HCT116 (cell line): ENCODE results near the gene BTD. TPM values are rescaled to one million over a fixed set of nuclear protein-coding genes. Genes with fewer than 3 reads are reported as not detected.

ENCODE experiments used
- ATAC-seq: fragments of 200-7000 bp; cut with Tn5 transposase; 2 replicates; pipeline ENCODE4 v1.9.1; 2020; ENCODE audit warnings: mild to moderate bottlenecking, moderate library complexity
- BruUV-seq: library from RNA; stranded (reverse); fragments of 400-500 nt; replicated peaks from 2 replicates; lab custom pipeline; 2021; lab: Mats Ljungman, UMichigan
- CTCF ChIA-PET: fragments of 300-600 bp; sonication (Branson Sonifier 250); formaldehyde crosslinking; loops from one replicate; lab custom pipeline; 2021; ENCODE audit warnings: antibody characterized with exemption; lab: Charles Lee
- POLR2A ChIA-PET: fragments of 300-600, 350-600 bp; sonication (Branson Sonifier 250); formaldehyde crosslinking; loops from one replicate; lab custom pipeline; 2021; ENCODE audit warnings: antibody characterized with exemption; lab: Charles Lee
- RAD21 ChIA-PET, 2 experiments: fragments of 300-600 bp; sonication (Branson Sonifier 250); formaldehyde crosslinking; loops; one replicate each; lab custom pipeline; 2023; ENCODE audit warnings: low total read pairs in 2 of 2; ENCODE audit not compliant: uncharacterized antibody in 2 of 2, unreplicated experiment in 2 of 2, low non-redundant PET in 1 of 2; lab: Charles Lee
- DNase-seq: peaks from one replicate; pipeline ENCODE4 v3.0.0-alpha.2; 2010; ENCODE audit warnings: low read depth, low spot score
- H2AFZ ChIP-seq: fragments of 200-600 bp; shearing (Covaris generic), sonication (generic); 2 replicates; pipeline ENCODE4 v1.6.1; 2017; ENCODE audit warnings: low read depth, mixed run types, mixed read lengths, antibody characterized with exemption, low read length; ENCODE audit not compliant: poor library complexity, severe bottlenecking
- H3K27ac ChIP-seq: 2 replicates; pipeline ENCODE4 v1.5.1; 2012; ENCODE audit warnings: low read depth, low read length
- H3K27me3 ChIP-seq: fragments of 200-600 bp; sonication (generic); 2 replicates; pipeline ENCODE4 v1.6.1; 2016; ENCODE audit warnings: mixed run types, low read length, mixed read lengths; ENCODE audit not compliant: insufficient read depth
- H3K36me3 ChIP-seq, 2 experiments: fragments of 200-500 bp in 1 of 2; fragments of 200-600 bp in 1 of 2; sonication (Bioruptor generic) in 1 of 2; sonication (generic) in 1 of 2; 2 replicates each; pipeline versions ENCODE4 v1.5.1 to v1.6.1; 2014 to 2016; ENCODE audit warnings: low read length in 2 of 2, inconsistent platforms in 1 of 2, mixed read lengths in 1 of 2, mixed run types in 1 of 2; ENCODE audit not compliant: insufficient read depth in 2 of 2, control insufficient read depth in 1 of 2
- H3K4me1 ChIP-seq, 2 experiments: fragments of 200-600 bp in 1 of 2; sonication (generic) in 1 of 2; 2 replicates each; pipeline versions ENCODE4 v1.5.1 to v1.6.1; 2012 to 2017; ENCODE audit warnings: low read length in 2 of 2, inconsistent platforms in 1 of 2, mild to moderate bottlenecking in 1 of 2, mixed read lengths in 1 of 2, mixed run types in 1 of 2, moderate library complexity in 1 of 2; ENCODE audit not compliant: insufficient read depth in 2 of 2, control insufficient read depth in 1 of 2
- H3K4me2 ChIP-seq: fragments of 200-600 bp; sonication (generic); 2 replicates; pipeline ENCODE4 v1.6.1; 2017; ENCODE audit warnings: mixed run types, low read length, mixed read lengths
- H3K4me3 ChIP-seq, 2 experiments: fragments of 200-600 bp in 1 of 2; sonication (generic) in 1 of 2; replicated peaks in 1 of 2; 2 replicates each; pipeline ENCODE4 v1.5.1; 2011 to 2016; ENCODE audit warnings: low read length in 2 of 2, control low read depth in 1 of 2, low read depth in 1 of 2, mild to moderate bottlenecking in 1 of 2, mixed read lengths in 1 of 2, mixed run types in 1 of 2
- H3K79me2 ChIP-seq: fragments of 200-600 bp; sonication (generic); 2 replicates; pipeline ENCODE4 v1.6.1; 2017; ENCODE audit warnings: mild to moderate bottlenecking, mixed run types, low read length, moderate library complexity, mixed read lengths; ENCODE audit not compliant: insufficient read depth
- H3K9ac ChIP-seq: fragments of 200-600 bp; sonication (generic); 2 replicates; pipeline ENCODE4 v1.6.1; 2016; ENCODE audit warnings: low read length, mixed read lengths
- H3K9me2 ChIP-seq: fragments of 200-600 bp; sonication (generic), shearing (Covaris generic); 2 replicates; pipeline ENCODE4 v1.6.1; 2017; ENCODE audit warnings: mixed run types, mild to moderate bottlenecking, moderate library complexity; ENCODE audit not compliant: insufficient read depth
- H3K9me3 ChIP-seq, 2 experiments: fragments of 200-500 bp in 1 of 2; fragments of 200-600 bp in 1 of 2; sonication (Bioruptor generic) in 1 of 2; sonication (generic) in 1 of 2; 2 replicates each; pipeline ENCODE4 v1.6.1; 2014 to 2017; ENCODE audit warnings: low read length in 2 of 2, mixed read lengths in 2 of 2, inconsistent platforms in 1 of 2, low read depth in 1 of 2, mild to moderate bottlenecking in 1 of 2, mixed run types in 1 of 2, moderate library complexity in 1 of 2; ENCODE audit not compliant: control insufficient read depth in 1 of 2, insufficient read depth in 1 of 2
- H4K20me1 ChIP-seq: fragments of 200-600 bp; sonication (generic), shearing (Covaris generic); 2 replicates; pipeline ENCODE4 v1.6.1; 2017; ENCODE audit warnings: mixed run types, mild to moderate bottlenecking, moderate library complexity; ENCODE audit not compliant: insufficient read depth
- ATF3 ChIP-seq: IDR thresholded peaks from 2 replicates; pipeline ENCODE4 v1.6.1; 2012
- CBX3 ChIP-seq: IDR thresholded peaks from 2 replicates; pipeline ENCODE4 v1.6.1; 2012; ENCODE audit warnings: low read depth
- CEBPB ChIP-seq: IDR thresholded peaks from 2 replicates; pipeline ENCODE4 v1.6.1; 2012; ENCODE audit warnings: low read depth
- ELF1 ChIP-seq: IDR thresholded peaks from 2 replicates; pipeline ENCODE4 v1.6.1; 2012; ENCODE audit warnings: low read depth, borderline replicate concordance
- EZH2phosphoT487 ChIP-seq: fragments of 200-600 bp; IDR thresholded peaks from 2 replicates; pipeline ENCODE4 v1.6.1; 2018; ENCODE audit warnings: antibody characterized with exemption, borderline replicate concordance
- FOSL1 ChIP-seq: IDR thresholded peaks from 2 replicates; pipeline ENCODE4 v1.6.1; 2012; ENCODE audit warnings: low read depth
- JUND ChIP-seq: IDR thresholded peaks from 2 replicates; pipeline ENCODE4 v1.6.1; 2012
- MAX ChIP-seq: IDR thresholded peaks from 2 replicates; pipeline ENCODE4 v1.6.1; 2012
- POLR2A ChIP-seq: IDR thresholded peaks from 2 replicates; pipeline ENCODE4 v1.7.0; 2011; ENCODE audit warnings: borderline replicate concordance; ENCODE audit not compliant: insufficient read depth, insufficient read length; ENCODE audit errors: extremely low read depth
- RAD21 ChIP-seq: IDR thresholded peaks from 2 replicates; pipeline ENCODE4 v1.6.1; 2012; ENCODE audit warnings: low read depth, mild to moderate bottlenecking
- REST ChIP-seq: IDR thresholded peaks from 2 replicates; pipeline ENCODE4 v1.6.1; 2012; ENCODE audit warnings: low read depth
- SIN3A ChIP-seq: IDR thresholded peaks from 2 replicates; pipeline ENCODE4 v1.6.1; 2012; ENCODE audit warnings: low read depth
- SP1 ChIP-seq: IDR thresholded peaks from 2 replicates; pipeline ENCODE4 v1.6.1; 2012; ENCODE audit warnings: low read depth
- SRF ChIP-seq: IDR thresholded peaks from 2 replicates; pipeline ENCODE4 v1.6.1; 2012; ENCODE audit warnings: low read depth
- TCF7L2 ChIP-seq: IDR thresholded peaks from 2 replicates; pipeline ENCODE4 v1.7.0; 2011; ENCODE audit warnings: borderline replicate concordance, inconsistent platforms; ENCODE audit not compliant: insufficient read depth, insufficient read length; ENCODE audit errors: extremely low read depth
- YY1 ChIP-seq: IDR thresholded peaks from 2 replicates; pipeline ENCODE4 v1.6.1; 2011; ENCODE audit warnings: low read length, low read depth, moderate library complexity, mild to moderate bottlenecking; ENCODE audit not compliant: insufficient replicate concordance; ENCODE audit errors: extremely low read depth
- ZBTB33 ChIP-seq: IDR thresholded peaks from 2 replicates; pipeline ENCODE4 v1.6.1; 2011; ENCODE audit warnings: mild to moderate bottlenecking, low read length, moderate library complexity; ENCODE audit not compliant: insufficient replicate concordance; ENCODE audit errors: extremely low read depth
- ZFX ChIP-seq: fragments of 450-650 bp; IDR thresholded peaks from 2 replicates; pipeline ENCODE4 v1.6.1; 2017
- intact Hi-C: fragments of 100-400 bp; cut with micrococcal nuclease; formaldehyde crosslinking; loops from 2 replicates; pipeline ENCODE4 v1.10.0; 2022
- total RNA-seq: library from RNA; stranded (reverse); gene quantifications from one replicate; pipeline ENCODE4 v1.2.1, GENCODE V29; 2021; ENCODE audit not compliant: unreplicated experiment

Gene BTD
- total RNA-seq, 1 experiment from 2014 or later = 5.0 TPM

GRCh38 chr3:15616053-15616452 is 14.5 kb downstream of the BTD start:
- Histone ChIP-seq H3K79me2 (no peaks in the 10 kb centered on the region), H3K36me3 (no peaks in the 10 kb centered on the region), H3K4me1 (no peaks in the 10 kb centered on the region), H3K9me3 (no peaks in the 10 kb centered on the region), H4K20me1 (no peaks in the 10 kb centered on the region), H3K27ac (no peak overlapping the region), H2AFZ (no peak overlapping the region), H3K9me2 (no peaks in the 10 kb centered on the region), H3K9ac (no peak overlapping the region), H3K4me3 (no peak overlapping the region), H3K4me2 (no peak overlapping the region), H3K27me3 (no peaks in the 10 kb centered on the region)
- no peak for TF ChIP-seq RAD21
- TF ChIP-seq CEBPB = no peak
- TF ChIP-seq POLR2A = no peak
- TF ChIP-seq YY1 = no peak
- TF ChIP-seq EZH2phosphoT487 = no peak
- no peak for TF ChIP-seq SIN3A
- no peak for TF ChIP-seq SRF
- TF ChIP-seq CBX3 = no peak
- TF ChIP-seq SP1 = no peak
- no peak for TF ChIP-seq ELF1
- TF ChIP-seq ZFX = no peak
- no peak for TF ChIP-seq MAX
- TF ChIP-seq ZBTB33 = no peak
- TF ChIP-seq ATF3 = no peak
- TF ChIP-seq JUND = no peak
- TF ChIP-seq FOSL1 = no peak
- TF ChIP-seq TCF7L2 = no peak
- no peak for TF ChIP-seq REST
- ChIA-PET RAD21 (no interaction called here), POLR2A (no interaction called here), CTCF (no interaction called here)
- ATAC-seq (no peak), DNase-seq (no peak)
- intact Hi-C loops = no loop called here
- BruUV-seq = no TSS peak
